Left renal pelvis (tissue), 4 donors: ENCODE data around the gene FOSL2. TPM values are rescaled to one million over a fixed set of nuclear protein-coding genes. Genes with fewer than 3 reads are reported as not detected.

Experiments used
- DNase-seq, 4 donors: peaks; one replicate each; pipeline ENCODE4 v3.0.0-alpha.2; 2013; ENCODE audit warnings: low read depth in 4 of 4, low spot score in 3 of 4
- polyA plus RNA-seq, 4 donors: library from polyadenylated mRNA; unstranded; fragments of 120-200 nt; gene quantifications; one replicate each; pipeline ENCODE4 v1.2.1, GENCODE V29; 2013; ENCODE audit not compliant: insufficient read length in 4 of 4

Gene FOSL2
- polyA plus RNA-seq, 4 donors, result 15.5 to 42.2 (median 27.4) TPM

- no peak for DNase-seq
Measured at GRCh38 chr2:28465148-28465885, 72.7 kb downstream of the FOSL2 start.

Other genes starting within 250 kb of the FOSL2 start
- gene PLB1, start 103.2 kb downstream of the FOSL2 start, polyA plus RNA-seq, result 1 to 10 TPM in 2 of 4 donors, under 1 TPM in 2; 0.70 to 3.9 (median 1.5) TPM